ENCODE measurements around the gene AKAP12. TPM values are rescaled to one million over a fixed set of nuclear protein-coding genes. Genes with fewer than 3 reads are reported as not detected.

The AKAP12 gene
- total and polyA plus RNA-seq, 12 donors, result 10.8 to 46.1 (median 26.1) TPM

GRCh38 chr6:151229401-151230276, 10.1 kb upstream of the AKAP12 start:
- Histone ChIP-seq H3K4me3 (no peak overlapping the region), H3K27ac (no peak overlapping the region), H3K36me3 (replicated peaks in 1 of 2) (no peaks in the 10 kb centered on the region), H3K27me3 (no peaks in the 10 kb centered on the region), H3K9me3 (replicated peaks in 1 of 3) (no peaks in the 10 kb centered on the region), H3K4me1 (replicated peaks in 1 of 2) (no peaks in the 10 kb centered on the region)
- no peak for DNase-seq
- 78 to 80% (median 79%) methylated on average over 11 of the region's 11 CpGs for WGBS, 4 donors
- TF ChIP-seq CTCF (IDR thresholded peaks at IDR 0.05) (no peak), POLR2A (IDR thresholded peaks at IDR 0.05) (no peak)
- intact Hi-C loops (cut with DNase I), result no loop called here

- no peaks in the 10 kb centered on the region for H3K36me3 ChIP-seq (replicated peaks in 1 of 2)
- H3K4me3 ChIP-seq, result no peak overlapping the region
- no peaks in the 10 kb centered on the region for H3K9me3 ChIP-seq (replicated peaks in 1 of 3)
- 94 to 96% (median 96%) methylated on average over 4 of the region's 4 CpGs for WGBS, 4 donors
- H3K27ac ChIP-seq, result no peak overlapping the region
- no peak for DNase-seq
- H3K4me1 ChIP-seq (replicated peaks in 1 of 2), result no peaks in the 10 kb centered on the region
- no peaks in the 10 kb centered on the region for H3K27me3 ChIP-seq
- intact Hi-C loops (cut with DNase I), result no loop called here
- TF ChIP-seq CTCF (IDR thresholded peaks at IDR 0.05), result no peak
- no peak for TF ChIP-seq POLR2A (IDR thresholded peaks at IDR 0.05)
These were observed 9.5 kb upstream of the AKAP12 start for GRCh38 chr6:151230277-151230577.

GRCh38 chr6:151232899-151233298, 6.9 kb upstream of the AKAP12 start:
- no peaks in the 10 kb centered on the region for H3K36me3 ChIP-seq (replicated peaks in 1 of 2)
- intact Hi-C loops (cut with DNase I), result no loop called here
- TF ChIP-seq POLR2A (IDR thresholded peaks at IDR 0.05) (no peak), CTCF (IDR thresholded peaks at IDR 0.05) (no peak)
- no peak for DNase-seq
- 55 to 78% (median 70%) methylated on average over 1 of the region's 1 CpG for WGBS, 4 donors
- no peaks in the 10 kb centered on the region for H3K4me1 ChIP-seq (replicated peaks in 1 of 2)
- H3K9me3 ChIP-seq (replicated peaks in 1 of 3), result no peaks in the 10 kb centered on the region
- no peak overlapping the region for H3K27ac ChIP-seq
- no peak overlapping the region for H3K4me3 ChIP-seq
- no peaks in the 10 kb centered on the region for H3K27me3 ChIP-seq

GRCh38 chr6:151233731-151234130, 6.0 kb upstream of the AKAP12 start:
- Histone ChIP-seq H3K27me3 (no peaks in the 10 kb centered on the region), H3K27ac (no peak overlapping the region), H3K4me3 (no peak overlapping the region), H3K9me3 (replicated peaks in 1 of 3) (no peaks in the 10 kb centered on the region), H3K36me3 (replicated peaks in 1 of 2) (no peaks in the 10 kb centered on the region), H3K4me1 (replicated peaks in 1 of 2) (no peaks in the 10 kb centered on the region)
- TF ChIP-seq POLR2A (IDR thresholded peaks at IDR 0.05), result no peak
- TF ChIP-seq CTCF (IDR thresholded peaks at IDR 0.05), result no peak
- DNase-seq, result no peak
- 86 to 95% (median 90%) methylated on average over 7 of the region's 7 CpGs for WGBS, 4 donors
- intact Hi-C loops (cut with DNase I), result no loop called here
